Neutrophil (primary cell): ENCODE data around the gene CHRNA1.

Experiments
- H3K27ac ChIP-seq: fragments of 200-600 bp; sonication (generic); 2 replicates; pipeline ENCODE4 v1.5.1; 2016; ENCODE audit warnings: mild to moderate bottlenecking, moderate library complexity
- H3K27me3 ChIP-seq: fragments of 200-600 bp; sonication (generic); 2 replicates; pipeline ENCODE4 v1.6.0; 2016; ENCODE audit warnings: mild to moderate bottlenecking
- H3K36me3 ChIP-seq: fragments of 200-600 bp; sonication (generic); 2 replicates; pipeline ENCODE4 v1.5.1; 2017
- H3K4me1 ChIP-seq, 2 experiments: fragments of 200-600 bp in 1 of 2; sonication (generic) in 1 of 2; 1 replicate in 1 of 2; 2 replicates in 1 of 2; pipeline versions ENCODE4 v1.5.1 to v1.6.1; 2013 to 2016; ENCODE audit warnings: low read depth in 1 of 2, low read length in 1 of 2, mild to moderate bottlenecking in 1 of 2, moderate library complexity in 1 of 2; ENCODE audit not compliant: control insufficient read depth in 1 of 2, insufficient read depth in 1 of 2
- H3K4me3 ChIP-seq, 2 experiments: fragments of 200-600 bp in 1 of 2; sonication (generic) in 1 of 2; 1 replicate in 1 of 2; 2 replicates in 1 of 2; pipeline ENCODE4 v1.5.1; 2013 to 2016; ENCODE audit warnings: low read depth in 1 of 2, low read length in 1 of 2, mild to moderate bottlenecking in 1 of 2, moderate library complexity in 1 of 2
- H3K9me3 ChIP-seq: fragments of 200-600 bp; sonication (generic); 2 replicates; pipeline ENCODE4 v1.5.1; 2016
- CTCF ChIP-seq: fragments of 200-600 bp; sonication (generic); IDR thresholded peaks from 2 replicates; pipeline ENCODE4 v1.5.1; 2016; ENCODE audit warnings: antibody characterized with exemption

The CHRNA1 gene

DNA sequence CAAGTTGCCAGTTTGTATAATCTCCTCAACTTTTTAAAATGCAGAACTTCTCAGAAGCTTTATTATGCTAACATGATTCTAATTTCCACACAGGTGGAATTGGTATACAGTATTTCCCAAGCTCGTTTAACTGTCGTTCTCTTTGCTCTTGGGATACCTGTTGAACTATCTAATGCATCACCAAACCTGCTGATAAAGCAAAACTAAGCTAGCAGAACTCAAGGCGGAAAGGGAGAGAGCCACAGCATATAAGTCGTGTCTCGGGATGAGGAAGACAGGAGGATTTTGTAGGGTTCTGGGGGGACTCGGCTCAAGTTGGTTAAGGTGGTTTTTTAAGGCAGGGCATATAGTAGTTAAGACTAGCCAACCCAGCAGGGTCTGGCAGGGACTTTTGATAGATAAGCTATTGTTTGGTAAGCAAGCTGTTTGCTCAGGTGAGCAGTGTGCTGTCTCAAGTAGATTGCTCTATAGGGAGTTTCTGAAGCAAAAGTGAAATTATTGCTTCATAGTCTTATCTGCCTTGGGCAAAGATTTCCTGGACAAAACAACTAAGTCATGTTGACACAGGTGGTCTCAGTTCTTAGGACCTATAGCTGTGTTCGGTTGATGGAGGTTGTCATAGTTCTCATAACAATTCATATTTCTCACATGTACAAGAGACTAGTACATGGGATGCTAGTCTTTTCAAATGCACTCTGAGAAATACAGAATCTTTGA lies 28.2 kb upstream of the CHRNA1 start:
- H3K9me3 ChIP-seq = no peaks in the 10 kb centered on the region
- H3K36me3 ChIP-seq = no peaks in the 10 kb centered on the region
- H3K4me3 ChIP-seq = no peak overlapping the region
- no peak overlapping the region for H3K27ac ChIP-seq
- no peak for TF ChIP-seq CTCF
- peaks cover 19% of the 10 kb centered on the region for H3K27me3 ChIP-seq
- H3K4me1 ChIP-seq = no peaks in the 10 kb centered on the region

DNA sequence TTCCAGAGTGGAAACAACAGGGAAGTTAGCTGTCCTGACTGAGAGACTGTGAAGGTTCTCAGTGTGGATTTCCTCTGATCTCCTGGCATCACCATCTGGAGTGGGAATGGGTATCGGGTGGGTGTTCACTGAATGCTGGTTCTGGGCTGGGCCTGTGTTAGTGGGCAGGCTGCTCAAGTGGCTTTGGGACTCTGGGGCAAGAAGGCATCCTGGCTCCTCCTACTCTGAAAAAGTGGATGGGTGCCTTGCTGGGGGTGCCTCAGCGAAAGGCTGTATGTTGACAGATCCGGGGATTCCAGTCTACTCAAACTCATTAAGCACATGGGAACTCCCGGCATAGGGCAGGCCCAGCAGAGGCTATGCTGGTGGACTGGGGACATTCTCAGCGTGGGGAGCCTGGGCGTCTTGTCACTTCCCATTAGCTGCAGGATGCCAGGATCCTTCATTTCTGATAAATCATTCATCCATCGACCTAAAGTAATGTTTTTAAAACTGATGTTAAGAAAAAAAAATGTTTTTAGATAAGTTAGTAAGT lies 27.5 kb upstream of the CHRNA1 start:
- Histone ChIP-seq H3K9me3 (no peaks in the 10 kb centered on the region), H3K27ac (no peak overlapping the region), H3K4me1 (no peaks in the 10 kb centered on the region), H3K27me3 (peaks cover 19% of the 10 kb centered on the region), H3K36me3 (no peaks in the 10 kb centered on the region), H3K4me3 (no peak overlapping the region)
- TF ChIP-seq CTCF = no peak

GRCh38 chr2:174791020-174791419 lies 26.7 kb upstream of the CHRNA1 start:
- peaks cover 19% of the 10 kb centered on the region for H3K27me3 ChIP-seq
- H3K36me3 ChIP-seq = no peaks in the 10 kb centered on the region
- H3K9me3 ChIP-seq = no peaks in the 10 kb centered on the region
- no peak for TF ChIP-seq CTCF
- H3K4me1 ChIP-seq = no peaks in the 10 kb centered on the region
- H3K4me3 ChIP-seq = no peak overlapping the region
- H3K27ac ChIP-seq = no peak overlapping the region

- H3K9me3 ChIP-seq = no peaks in the 10 kb centered on the region
- no peak for TF ChIP-seq CTCF
- no peak overlapping the region for H3K4me3 ChIP-seq
- H3K27me3 ChIP-seq = peaks cover 19% of the 10 kb centered on the region
- no peaks in the 10 kb centered on the region for H3K4me1 ChIP-seq
- H3K36me3 ChIP-seq = no peaks in the 10 kb centered on the region
- no peak overlapping the region for H3K27ac ChIP-seq
These were observed 24.7 kb upstream of the CHRNA1 start for GRCh38 chr2:174789001-174789400.

- no peak overlapping the region for H3K27ac ChIP-seq
- H3K4me1 ChIP-seq = no peaks in the 10 kb centered on the region
- H3K36me3 ChIP-seq = no peaks in the 10 kb centered on the region
- H3K27me3 ChIP-seq = peaks cover 19% of the 10 kb centered on the region
- no peak overlapping the region for H3K4me3 ChIP-seq
- TF ChIP-seq CTCF = no peak
- no peaks in the 10 kb centered on the region for H3K9me3 ChIP-seq
These were observed 24.1 kb upstream of the CHRNA1 start for GRCh38 chr2:174788291-174788929.
